HUES48 (cell line): Measurements from ENCODE around the gene CACNG5.

ENCODE experiments used
- H3K27ac ChIP-seq: one replicate; pipeline ENCODE4 v1.7.0; 2013; ENCODE audit warnings: low read depth, low read length, inconsistent platforms
- H3K27me3 ChIP-seq: 2 replicates; pipeline ENCODE4 v1.6.1; 2013; ENCODE audit warnings: mild to moderate bottlenecking, low read length; ENCODE audit not compliant: control insufficient read depth, insufficient read depth
- H3K36me3 ChIP-seq: 2 replicates; pipeline ENCODE4 v1.6.1; 2013; ENCODE audit warnings: low read length; ENCODE audit not compliant: control insufficient read depth, insufficient read depth
- H3K4me1 ChIP-seq: 2 replicates; pipeline ENCODE4 v1.6.1; 2013; ENCODE audit warnings: mild to moderate bottlenecking, low read length; ENCODE audit not compliant: control insufficient read depth, insufficient read depth
- H3K4me3 ChIP-seq: 2 replicates; pipeline ENCODE4 v1.5.1; 2013; ENCODE audit warnings: mild to moderate bottlenecking, low read depth, low read length
- H3K9ac ChIP-seq: 2 replicates; pipeline ENCODE4 v1.6.1; 2013; ENCODE audit warnings: mild to moderate bottlenecking, low read depth, low read length, moderate library complexity
- H3K9me3 ChIP-seq: 2 replicates; pipeline ENCODE4 v1.6.1; 2013; ENCODE audit warnings: low read length; ENCODE audit not compliant: control insufficient read depth, insufficient read depth

Gene CACNG5

GRCh38 chr17:66834919-66835454, at the start of gene CACNG5:
Gene CACNG5 (plus strand): TSS chr17:66835117. CDS start chr17:66877333, 42,216 bp downstream.
- no peaks in the 10 kb centered on the region for H3K9me3 ChIP-seq
- H3K27ac ChIP-seq, result no peak within 1 kb of the TSS
- H3K4me1 ChIP-seq, result peaks cover 8% of the 10 kb centered on the region
- H3K27me3 ChIP-seq, result peaks cover 38% of the 10 kb centered on the region
- H3K4me3 ChIP-seq, result peak within 1 kb of the TSS; percentile 64
- no peak within 1 kb of the TSS for H3K9ac ChIP-seq
- H3K36me3 ChIP-seq, result no peaks in the 10 kb centered on the region

GRCh38 chr17:66786107-66786506, 48.8 kb upstream of the CACNG5 start:
- Histone ChIP-seq H3K4me3 (no peak overlapping the region), H3K36me3 (0 out of 2 replicates have a peak, but pooled peaks cover 2% of the 10 kb centered on the region), H3K4me1 (peaks cover 12% of the 10 kb centered on the region; the same call in 1 of the 2 replicates), H3K9me3 (no peaks in the 10 kb centered on the region), H3K27me3 (no peaks in the 10 kb centered on the region), H3K27ac (no peak overlapping the region), H3K9ac (no peak overlapping the region)

GRCh38 chr17:66787914-66788313, 47.0 kb upstream of the CACNG5 start:
- Histone ChIP-seq H3K36me3 (0 out of 2 replicates have a peak, but pooled peaks cover 2% of the 10 kb centered on the region), H3K4me3 (no peak overlapping the region), H3K9ac (no peak overlapping the region), H3K27me3 (no peaks in the 10 kb centered on the region), H3K9me3 (no peaks in the 10 kb centered on the region), H3K27ac (no peak overlapping the region), H3K4me1 (peaks cover 9% of the 10 kb centered on the region; the same call in 1 of the 2 replicates)

- H3K4me1 ChIP-seq, result no peaks in the 10 kb centered on the region; the same call in 1 of the 2 replicates
- H3K27me3 ChIP-seq, result no peaks in the 10 kb centered on the region
- H3K4me3 ChIP-seq, result no peak overlapping the region
- 0 out of 2 replicates have a peak, but pooled peaks cover 2% of the 10 kb centered on the region for H3K36me3 ChIP-seq
- H3K9ac ChIP-seq, result no peak overlapping the region
- H3K9me3 ChIP-seq, result no peaks in the 10 kb centered on the region
- H3K27ac ChIP-seq, result no peak overlapping the region
These were observed 45.8 kb upstream of the CACNG5 start for GRCh38 chr17:66789093-66789492.

GRCh38 chr17:66789961-66790437, 44.9 kb upstream of the CACNG5 start:
- Histone ChIP-seq H3K4me1 (no peaks in the 10 kb centered on the region), H3K36me3 (0 out of 2 replicates have a peak, but pooled peaks cover 2% of the 10 kb centered on the region), H3K4me3 (no peak overlapping the region), H3K27me3 (no peaks in the 10 kb centered on the region), H3K9ac (no peak overlapping the region), H3K27ac (no peak overlapping the region), H3K9me3 (no peaks in the 10 kb centered on the region)

- H3K4me1 ChIP-seq, result no peaks in the 10 kb centered on the region
- H3K4me3 ChIP-seq, result no peak overlapping the region
- H3K27me3 ChIP-seq, result no peaks in the 10 kb centered on the region
- H3K27ac ChIP-seq, result no peak overlapping the region
- H3K9me3 ChIP-seq, result no peaks in the 10 kb centered on the region
- H3K36me3 ChIP-seq, result 0 out of 2 replicates have a peak, but pooled peaks cover 2% of the 10 kb centered on the region
- H3K9ac ChIP-seq, result no peak overlapping the region
These were observed 44.3 kb upstream of the CACNG5 start for GRCh38 chr17:66790501-66791061.

- Histone ChIP-seq H3K9me3 (no peaks in the 10 kb centered on the region), H3K27ac (no peak overlapping the region), H3K36me3 (0 out of 2 replicates have a peak, but pooled peaks cover 2% of the 10 kb centered on the region), H3K9ac (no peak overlapping the region), H3K4me3 (no peak overlapping the region), H3K4me1 (no peaks in the 10 kb centered on the region), H3K27me3 (no peaks in the 10 kb centered on the region)
These were observed 43.6 kb upstream of the CACNG5 start for GRCh38 chr17:66791347-66791746.

- no peaks in the 10 kb centered on the region for H3K27me3 ChIP-seq
- H3K27ac ChIP-seq, result no peak overlapping the region
- H3K9ac ChIP-seq, result no peak overlapping the region
- H3K9me3 ChIP-seq, result no peaks in the 10 kb centered on the region
- H3K36me3 ChIP-seq, result no peaks in the 10 kb centered on the region
- no peak overlapping the region for H3K4me3 ChIP-seq
- no peaks in the 10 kb centered on the region for H3K4me1 ChIP-seq
These were observed 41.1 kb upstream of the CACNG5 start for GRCh38 chr17:66793814-66794213.

GRCh38 chr17:66795486-66795885, 39.4 kb upstream of the CACNG5 start:
- no peak overlapping the region for H3K27ac ChIP-seq
- H3K4me3 ChIP-seq, result no peak overlapping the region
- no peaks in the 10 kb centered on the region for H3K27me3 ChIP-seq
- no peak overlapping the region for H3K9ac ChIP-seq
- H3K4me1 ChIP-seq, result no peaks in the 10 kb centered on the region
- H3K9me3 ChIP-seq, result no peaks in the 10 kb centered on the region
- no peaks in the 10 kb centered on the region for H3K36me3 ChIP-seq

GRCh38 chr17:66799849-66800537, 34.9 kb upstream of the CACNG5 start:
- Histone ChIP-seq H3K27me3 (no peaks in the 10 kb centered on the region), H3K27ac (no peak overlapping the region), H3K36me3 (no peaks in the 10 kb centered on the region), H3K4me1 (peaks cover 22% of the 10 kb centered on the region), H3K4me3 (no peak overlapping the region), H3K9ac (no peak overlapping the region), H3K9me3 (no peaks in the 10 kb centered on the region)

GRCh38 chr17:66803474-66803951, 31.4 kb upstream of the CACNG5 start:
- H3K27me3 ChIP-seq, result no peaks in the 10 kb centered on the region
- no peak overlapping the region for H3K9ac ChIP-seq
- H3K27ac ChIP-seq, result peak overlapping the region; percentile 40
- no peaks in the 10 kb centered on the region for H3K36me3 ChIP-seq
- no peak overlapping the region for H3K4me3 ChIP-seq
- peaks cover 22% of the 10 kb centered on the region for H3K4me1 ChIP-seq
- no peaks in the 10 kb centered on the region for H3K9me3 ChIP-seq
